Gastroesophageal sphincter (tissue), 4 donors: ENCODE results near the gene HMGN4. TPM values are rescaled to one million over a fixed set of nuclear protein-coding genes. Genes with fewer than 3 reads are reported as not detected.

ENCODE experiments used
- ATAC-seq: fragments of 150-250 bp; one replicate; pipeline ENCODE4 v1.9.1; 2016; ENCODE audit warnings: mild to moderate bottlenecking, moderate library complexity
- H3K27ac ChIP-seq, 4 donors: fragments of 200-600 bp; sonication (generic) in 3 of 4; 1 replicate in 3 of 4; 2 replicates in 1 of 4; pipeline ENCODE4 v1.5.1; 2016 to 2019
- H3K27me3 ChIP-seq: fragments of 200-600 bp; sonication (generic); one replicate; pipeline ENCODE4 v1.5.1; 2019
- H3K36me3 ChIP-seq, 2 donors: fragments of 200-600 bp; sonication (generic); one replicate each; pipeline ENCODE4 v1.5.1; 2019; ENCODE audit warnings: control low read depth in 1 of 2
- H3K4me1 ChIP-seq, 3 donors: fragments of 200-600 bp; sonication (generic); 1 replicate in 2 of 3; 2 replicates in 1 of 3; pipeline ENCODE4 v1.5.1; 2016 to 2019; ENCODE audit warnings: control low read depth in 2 of 3
- H3K4me3 ChIP-seq, 2 donors: fragments of 200-600 bp; sonication (generic); one replicate each; pipeline ENCODE4 v1.5.1; 2019; ENCODE audit warnings: mild to moderate bottlenecking in 1 of 2, moderate library complexity in 1 of 2
- H3K9me3 ChIP-seq, 3 donors: fragments of 200-600 bp; sonication (generic); one replicate each; pipeline ENCODE4 v1.5.1; 2017 to 2019; ENCODE audit warnings: control low read depth in 2 of 3
- EP300 ChIP-seq: sonication (generic); formaldehyde crosslinking; IDR thresholded peaks from one replicate; pipeline ENCODE4 v1.6.1; 2017; ENCODE audit warnings: antibody characterized with exemption, mild to moderate bottlenecking
- POLR2A ChIP-seq, 2 donors: fragments of 450-650 bp; IDR thresholded peaks; one replicate each; pipeline ENCODE4 v1.6.1; 2017; ENCODE audit warnings: antibody characterized with exemption in 2 of 2, mild to moderate bottlenecking in 2 of 2, moderate library complexity in 1 of 2
- POLR2AphosphoS5 ChIP-seq: sonication (generic); formaldehyde crosslinking; IDR thresholded peaks from one replicate; pipeline ENCODE4 v1.6.1; 2017; ENCODE audit warnings: antibody characterized with exemption
- WGBS, 2 donors: methylation state at CpG; one replicate each; pipeline ENCODE4 v1.1.5; 2018; ENCODE audit warnings: low coverage in 1 of 2; 5-methylcytosine and 5-hydroxymethylcytosine counted together
- total RNA-seq, 4 donors: library from RNA; depleted of rRNA; stranded (reverse); fragments of >200 nt; gene quantifications; one replicate each; pipeline ENCODE4 v1.1.0, GENCODE V29; 2016
- TF ChIP-seq, protein P1 (sequence below), 4 experiments: fragments of 200-600 bp in 2 of 4; fragments of 450-650 bp in 2 of 4; sonication (generic) in 1 of 4; IDR thresholded peaks; one replicate each; pipeline ENCODE4 v1.5.1; 2017 to 2019; ENCODE audit warnings: antibody characterized with exemption in 4 of 4, mild to moderate bottlenecking in 2 of 4, moderate library complexity in 2 of 4

The HMGN4 gene
- total RNA-seq, 4 donors from 2014 or later, result 80.5 to 121 (median 91.6) TPM

DNA sequence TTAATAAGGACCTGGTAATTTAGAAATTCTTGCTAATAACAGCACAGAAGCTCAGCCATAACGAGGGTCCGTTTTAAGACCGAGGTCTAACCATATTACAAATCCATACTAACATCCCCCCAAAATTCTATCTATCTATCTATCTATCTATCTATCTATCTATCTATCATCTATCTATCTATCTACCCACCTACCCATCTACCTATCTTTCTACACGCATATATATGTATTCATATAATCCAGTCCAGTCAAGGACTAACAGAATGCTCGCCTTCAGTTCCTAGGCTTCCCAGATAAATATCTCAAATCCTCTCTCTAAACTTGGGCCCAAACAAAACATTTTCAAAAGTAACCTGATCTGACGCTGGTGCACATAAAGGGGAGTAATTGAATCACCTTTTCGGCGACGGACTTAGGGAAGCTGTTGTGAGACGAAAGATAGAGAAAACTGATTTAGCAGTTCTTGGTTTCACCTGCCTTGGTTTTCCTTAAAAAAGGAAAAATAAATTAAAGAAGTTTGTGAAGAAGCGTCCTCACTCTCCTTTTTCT lies 14.5 kb downstream of the HMGN4 start:
- Histone ChIP-seq H3K4me3 (peak overlapping the region; percentile 57 to 93), H3K36me3 (no peaks in the 10 kb centered on the region), H3K4me1 (peaks cover 0 to 35% (median 3%) of the 10 kb centered on the region in 3 donors), H3K9me3 (no peaks in the 10 kb centered on the region), H3K27ac (peak overlapping the region; percentile 82 to 91 (median 85)), H3K27me3 (no peaks in the 10 kb centered on the region)
- ATAC-seq, result no peak
- 39 to 45% methylated on average over 9 to 11 of the region's 11 CpGs for WGBS, 2 donors
- TF ChIP-seq, protein P1, sequence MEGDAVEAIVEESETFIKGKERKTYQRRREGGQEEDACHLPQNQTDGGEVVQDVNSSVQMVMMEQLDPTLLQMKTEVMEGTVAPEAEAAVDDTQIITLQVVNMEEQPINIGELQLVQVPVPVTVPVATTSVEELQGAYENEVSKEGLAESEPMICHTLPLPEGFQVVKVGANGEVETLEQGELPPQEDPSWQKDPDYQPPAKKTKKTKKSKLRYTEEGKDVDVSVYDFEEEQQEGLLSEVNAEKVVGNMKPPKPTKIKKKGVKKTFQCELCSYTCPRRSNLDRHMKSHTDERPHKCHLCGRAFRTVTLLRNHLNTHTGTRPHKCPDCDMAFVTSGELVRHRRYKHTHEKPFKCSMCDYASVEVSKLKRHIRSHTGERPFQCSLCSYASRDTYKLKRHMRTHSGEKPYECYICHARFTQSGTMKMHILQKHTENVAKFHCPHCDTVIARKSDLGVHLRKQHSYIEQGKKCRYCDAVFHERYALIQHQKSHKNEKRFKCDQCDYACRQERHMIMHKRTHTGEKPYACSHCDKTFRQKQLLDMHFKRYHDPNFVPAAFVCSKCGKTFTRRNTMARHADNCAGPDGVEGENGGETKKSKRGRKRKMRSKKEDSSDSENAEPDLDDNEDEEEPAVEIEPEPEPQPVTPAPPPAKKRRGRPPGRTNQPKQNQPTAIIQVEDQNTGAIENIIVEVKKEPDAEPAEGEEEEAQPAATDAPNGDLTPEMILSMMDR (IDR thresholded peaks at IDR 0.05), result no peak
- TF ChIP-seq EP300, result no peak
- no peak for TF ChIP-seq POLR2A (IDR thresholded peaks at IDR 0.05)
- no peak for TF ChIP-seq POLR2AphosphoS5

DNA sequence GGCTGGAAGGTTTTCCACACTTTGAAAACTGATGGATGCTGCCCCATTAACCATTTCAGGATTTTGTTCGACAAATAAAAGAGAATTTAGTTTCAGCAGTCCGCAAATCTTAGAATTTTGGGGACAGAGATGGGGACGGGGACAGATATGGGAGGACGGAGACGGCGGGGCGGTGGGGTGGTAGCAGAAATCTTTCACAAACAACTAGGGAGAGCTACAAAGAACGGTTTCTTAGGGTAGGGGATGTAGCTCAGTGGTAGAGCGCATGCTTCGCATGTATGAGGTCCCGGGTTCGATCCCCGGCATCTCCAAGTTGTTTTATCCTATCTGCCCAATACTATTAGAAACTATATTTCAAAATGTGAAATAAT lies 15.1 kb downstream of the HMGN4 start:
- peak; percentile 82 for ATAC-seq
- WGBS, 2 donors, result 2 to 5% methylated on average over 10 to 13 of the region's 13 CpGs
- no peaks in the 10 kb centered on the region for H3K9me3 ChIP-seq
- peak overlapping the region; percentile 57 to 93 for H3K4me3 ChIP-seq
- H3K4me1 ChIP-seq, result peaks cover 0 to 35% (median 3%) of the 10 kb centered on the region in 3 donors
- no peak for TF ChIP-seq POLR2A (IDR thresholded peaks at IDR 0.05)
- H3K27ac ChIP-seq, result peak overlapping the region; percentile 82 to 91 (median 85)
- no peaks in the 10 kb centered on the region for H3K27me3 ChIP-seq
- H3K36me3 ChIP-seq, result no peaks in the 10 kb centered on the region

DNA sequence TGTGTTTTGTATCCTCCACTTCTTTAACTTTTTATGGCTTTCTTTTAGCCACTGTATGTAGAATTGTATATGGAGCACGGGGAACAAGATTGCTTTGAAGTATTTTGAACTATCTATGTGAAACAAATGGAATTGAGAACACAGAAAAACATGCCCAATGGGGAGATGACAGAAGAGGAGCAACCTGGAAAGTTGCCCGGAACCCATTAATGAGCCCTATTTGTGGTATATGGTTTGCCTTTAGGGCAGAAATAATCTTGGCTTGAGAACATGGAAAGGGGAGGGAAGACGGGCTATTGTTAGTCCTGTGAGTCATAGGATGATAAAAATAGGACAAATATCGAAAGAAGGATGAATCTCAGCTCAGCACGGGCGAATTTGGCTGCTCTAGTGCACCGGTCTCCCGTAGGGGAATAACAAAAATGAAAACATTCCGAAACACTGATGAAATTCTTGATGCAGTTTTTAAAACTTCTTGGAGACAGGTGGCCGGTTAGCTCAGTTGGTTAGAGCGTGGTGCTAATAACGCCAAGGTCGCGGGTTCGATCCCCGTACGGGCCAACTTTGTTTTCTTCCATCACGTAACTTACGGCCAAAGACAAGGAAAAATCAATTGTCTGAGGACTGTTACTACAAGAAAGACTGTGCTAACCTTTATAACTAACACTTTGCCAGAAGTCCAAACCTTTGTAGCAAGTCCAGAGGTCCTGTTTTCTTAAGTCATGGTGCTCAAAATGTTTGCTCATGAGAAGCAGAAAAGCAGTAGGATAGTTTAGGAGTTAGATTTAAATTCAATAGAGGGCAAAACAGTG lies 15.7 kb downstream of the HMGN4 start:
- peak overlapping the region; percentile 82 to 91 (median 85) for H3K27ac ChIP-seq
- WGBS, 2 donors, result 1% methylated on average over 19 of the region's 19 CpGs
- peak; percentile 91 for ATAC-seq

DNA sequence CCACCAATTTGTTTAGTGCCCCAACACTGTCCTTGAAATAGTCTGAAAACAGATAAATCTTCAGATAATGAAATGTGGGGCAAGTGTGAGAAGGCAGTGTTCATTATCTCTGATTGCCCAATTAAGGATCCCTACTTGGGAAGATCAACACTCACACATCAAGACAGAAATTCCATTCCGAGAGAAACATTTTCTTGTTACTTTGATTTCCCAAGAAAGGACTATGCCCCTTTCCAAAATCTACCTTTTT lies 16.2 kb downstream of the HMGN4 start:
- H3K9me3 ChIP-seq, result no peaks in the 10 kb centered on the region
- H3K27me3 ChIP-seq, result no peaks in the 10 kb centered on the region
- H3K4me3 ChIP-seq, result peak overlapping the region; percentile 57 to 93
- peak overlapping the region; percentile 82 to 91 (median 85) for H3K27ac ChIP-seq
- no peak for ATAC-seq
- TF ChIP-seq EP300 (no peak), POLR2A (IDR thresholded peaks at IDR 0.05) (no peak), POLR2AphosphoS5 (no peak)
- H3K4me1 ChIP-seq, result peaks cover 0 to 35% (median 3%) of the 10 kb centered on the region in 3 donors
- H3K36me3 ChIP-seq, result no peaks in the 10 kb centered on the region
- WGBS, 2 donors, result 11 to 14% methylated on average over 1 of the region's 1 CpG

More for the DNA sequence above, 15.7 kb downstream of the HMGN4 start:
- no peaks in the 10 kb centered on the region for H3K9me3 ChIP-seq
- no peaks in the 10 kb centered on the region for H3K27me3 ChIP-seq
- TF ChIP-seq POLR2AphosphoS5 (peak; percentile 61), POLR2A (IDR thresholded peaks at IDR 0.05) (no peak), EP300 (no peak)
- TF ChIP-seq, protein P1 (IDR thresholded peaks at IDR 0.05), result no peak
- peak overlapping the region; percentile 57 to 93 for H3K4me3 ChIP-seq
- H3K4me1 ChIP-seq, result peaks cover 0 to 35% (median 3%) of the 10 kb centered on the region in 3 donors
- no peaks in the 10 kb centered on the region for H3K36me3 ChIP-seq

DNA sequence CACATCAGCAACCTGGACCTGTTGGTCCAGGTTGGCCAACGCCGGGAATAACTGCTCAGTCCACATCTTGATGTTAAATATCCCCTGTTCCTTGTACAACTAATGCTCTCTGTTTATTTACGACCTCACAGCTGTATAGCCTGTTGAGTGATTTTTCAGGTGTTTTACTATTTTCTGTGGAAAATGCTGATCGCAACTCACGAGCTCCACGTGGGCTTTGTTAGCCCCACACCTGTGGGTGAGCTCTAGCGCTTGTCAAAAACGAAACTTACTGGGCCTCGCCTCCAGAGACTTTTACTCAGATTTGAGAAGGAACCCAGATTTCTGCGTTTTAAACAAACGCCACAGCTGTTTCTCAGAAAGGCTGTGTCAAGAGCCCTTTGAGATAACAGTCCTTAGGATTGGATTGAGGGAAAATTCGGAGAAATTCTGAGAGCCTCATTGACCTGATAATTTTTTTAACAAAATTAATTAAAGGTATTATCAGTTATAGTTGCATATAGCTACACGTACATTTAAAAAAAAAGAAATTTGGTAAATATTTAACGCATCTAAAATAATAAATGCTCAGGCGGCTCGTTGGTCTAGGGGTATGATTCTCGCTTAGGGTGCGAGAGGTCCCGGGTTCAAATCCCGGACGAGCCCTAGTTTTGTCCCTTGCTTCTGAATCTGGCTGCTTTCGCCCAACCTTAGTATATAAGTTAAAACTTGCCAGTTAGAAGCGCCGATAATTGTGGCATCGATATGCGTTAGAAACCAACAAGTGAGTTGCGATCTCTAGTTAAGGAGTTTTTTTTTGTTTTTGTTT lies 16.7 kb downstream of the HMGN4 start:
- no peak for ATAC-seq
- Histone ChIP-seq H3K9me3 (no peaks in the 10 kb centered on the region), H3K36me3 (no peaks in the 10 kb centered on the region), H3K27ac (peak overlapping the region; percentile 82 to 91 (median 85)), H3K27me3 (no peaks in the 10 kb centered on the region), H3K4me3 (peak overlapping the region; percentile 57 to 93), H3K4me1 (peaks cover 0 to 35% (median 3%) of the 10 kb centered on the region in 3 donors)
- 14 to 18% methylated on average over 18 to 27 of the region's 27 CpGs for WGBS, 2 donors
- TF ChIP-seq POLR2A (IDR thresholded peaks at IDR 0.05) (no peak), EP300 (no peak), POLR2AphosphoS5 (no peak)
- TF ChIP-seq, protein P1 (IDR thresholded peaks at IDR 0.05), result no peak
